Spleen (tissue), 11 donors: ENCODE results near the gene PTRH2. TPM values are rescaled to one million over a fixed set of nuclear protein-coding genes. Genes with fewer than 3 reads are reported as not detected.

ENCODE experiments used
- DNase-seq: peaks from one replicate; pipeline ENCODE4 v3.0.0-alpha.2; 2020
- H3K27ac ChIP-seq, 8 donors: fragments of 200-600 bp; sonication (generic) in 7 of 8; 1 replicate in 4 of 8; 2 replicates in 4 of 8; pipeline versions ENCODE4 v1.5.0 to v1.8.0; 2016 to 2021; ENCODE audit warnings: inconsistent platforms in 4 of 8, mild to moderate bottlenecking in 4 of 8, moderate library complexity in 1 of 8
- H3K27me3 ChIP-seq, 7 donors: fragments of 200-600 bp; sonication (generic) in 6 of 7; replicated peaks in 1 of 7; 1 replicate in 4 of 7; 2 replicates in 3 of 7; pipeline versions ENCODE4 v1.5.0 to v1.8.0; 2016 to 2021; ENCODE audit warnings: inconsistent platforms in 3 of 7, mild to moderate bottlenecking in 1 of 7
- H3K36me3 ChIP-seq, 6 donors: fragments of 200-600 bp; sonication (generic) in 5 of 6; 1 replicate in 4 of 6; 2 replicates in 2 of 6; pipeline versions ENCODE4 v1.5.0 to v1.8.0; 2016 to 2021; ENCODE audit warnings: inconsistent platforms in 2 of 6
- H3K4me1 ChIP-seq, 6 donors: fragments of 200-600 bp; sonication (generic) in 5 of 6; 1 replicate in 3 of 6; 2 replicates in 3 of 6; pipeline versions ENCODE4 v1.5.0 to v1.8.0; 2016 to 2021; ENCODE audit warnings: inconsistent platforms in 3 of 6
- H3K4me3 ChIP-seq, 8 donors: fragments of 200-600 bp; sonication (generic) in 7 of 8; 1 replicate in 4 of 8; 2 replicates in 4 of 8; pipeline versions ENCODE4 v1.5.0 to v1.8.0; 2016 to 2021; ENCODE audit warnings: inconsistent platforms in 4 of 8, mild to moderate bottlenecking in 4 of 8, moderate library complexity in 2 of 8
- H3K9me3 ChIP-seq, 8 donors: fragments of 200-600 bp; sonication (generic) in 7 of 8; 1 replicate in 4 of 8; 2 replicates in 4 of 8; pipeline versions ENCODE4 v1.5.0 to v1.8.0; 2016 to 2021; ENCODE audit warnings: inconsistent platforms in 4 of 8
- CTCF ChIP-seq, 11 experiments: fragments of 200-600 bp in 7 of 11; fragments of 450-650 bp in 4 of 11; sonication (generic) in 4 of 11; IDR thresholded peaks in 8 of 11; conservative IDR thresholded peaks in 3 of 11; 1 replicate in 7 of 11; 2 replicates in 4 of 11; pipeline versions ENCODE4 v1.4.0 to v1.8.0; 2016 to 2021; ENCODE audit warnings: antibody characterized with exemption in 11 of 11, inconsistent platforms in 4 of 11, mild to moderate bottlenecking in 1 of 11
- POLR2A ChIP-seq, 3 donors: fragments of 450-650 bp; IDR thresholded peaks; one replicate each; pipeline ENCODE4 v1.5.1; 2017; ENCODE audit warnings: antibody characterized with exemption in 3 of 3, mild to moderate bottlenecking in 1 of 3
- POLR2AphosphoS5 ChIP-seq, 3 donors: sonication (generic); formaldehyde crosslinking; IDR thresholded peaks; one replicate each; pipeline ENCODE4 v1.5.1; 2017; ENCODE audit warnings: antibody characterized with exemption in 3 of 3
- WGBS, 5 donors: extraction: QIAGEN DNeasy Blood & Tissue Kit in 3 of 5; methylation state at CpG; one replicate each; pipeline versions ENCODE4 v1.1.5 to v1.1.7; 2013 to 2018; 5-methylcytosine and 5-hydroxymethylcytosine counted together
- intact Hi-C: fragments of 100-400 bp; cut with DNase I; formaldehyde crosslinking; loops from one replicate; pipeline ENCODE4 v1.15.0; 2023; ENCODE audit warnings: low total_unique reads
- polyA plus RNA-seq, 3 donors: library from polyadenylated mRNA; stranded (reverse); fragments of 200-250 nt; gene quantifications; one replicate each; pipeline ENCODE4 v1.2.1, GENCODE V29; 2013
- total RNA-seq, 7 donors: library from RNA; depleted of rRNA in 3 of 7; stranded (reverse); fragments of >200 nt in 3 of 7; fragmentation: NEBNext Ultra II Directional in 4 of 7; extraction: Animal tissue kit (Norgen Biotek cat#: 25700) in 4 of 7; gene quantifications; one replicate each; pipeline versions ENCODE4 v1.1.0 to v1.2.1, GENCODE V29; 2016 to 2021
- donor health status: healthy with polysubstance abuse.
- donor health status: DM: no; HTN: no; CAD: no; lungs with moderate emphysema.
- donor health status: DM: no; HTN: no; CAD: no.
- donor health status: Bipolar disorder and iron deficiency.
- donor health status: healthy.
- donor health status: DM: no; HTN: no; CAD: no.
- donor health status: DM: yes; HTN: yes; CAD: no.

PTRH2 gene
- total and polyA plus RNA-seq, 10 donors: 14.4 to 30.9 (median 21.8) TPM

GRCh38 chr17:59651346-59651745 lies 55.9 kb downstream of the PTRH2 start:
- intact Hi-C loops: no loop called here
- peaks cover 0 to 100% (median 81%) of the 10 kb centered on the region in 6 donors for H3K36me3 ChIP-seq
- H3K27ac ChIP-seq: no peak overlapping the region
- peaks cover 0 to 45% (median 8%) of the 10 kb centered on the region in 6 donors for H3K4me1 ChIP-seq
- H3K9me3 ChIP-seq: peaks cover 0 to 3% (median 0%) of the 10 kb centered on the region in 8 donors
- no peak for DNase-seq
- no peak for TF ChIP-seq POLR2AphosphoS5 (IDR thresholded peaks at IDR 0.05)
- no peak for TF ChIP-seq POLR2A (IDR thresholded peaks at IDR 0.05)
- no peak for TF ChIP-seq CTCF (IDR thresholded peaks at IDR 0.05 in 8 of 11, conservative IDR thresholded peaks at IDR 0.05 in 3 of 11)
- no peak overlapping the region for H3K4me3 ChIP-seq
- H3K27me3 ChIP-seq: no peaks in the 10 kb centered on the region

- peaks cover 0 to 100% (median 80%) of the 10 kb centered on the region in 6 donors for H3K36me3 ChIP-seq
- TF ChIP-seq POLR2AphosphoS5 (IDR thresholded peaks at IDR 0.05): no peak
- TF ChIP-seq CTCF (IDR thresholded peaks at IDR 0.05 in 8 of 11, conservative IDR thresholded peaks at IDR 0.05 in 3 of 11): no peak
- 92 to 100% (median 93%) methylated on average over 1 of the region's 1 CpG for WGBS, 5 donors
Observed at GRCh38 chr17:59650642-59651041, 56.6 kb downstream of the PTRH2 start.

GRCh38 chr17:59649886-59650285 lies 57.3 kb downstream of the PTRH2 start:
- peaks cover 0 to 60% (median 17%) of the 10 kb centered on the region in 6 donors for H3K4me1 ChIP-seq
- no peaks in the 10 kb centered on the region for H3K27me3 ChIP-seq
- intact Hi-C loops: no loop called here
- H3K9me3 ChIP-seq: peaks cover 0 to 3% (median 0%) of the 10 kb centered on the region in 8 donors
- H3K36me3 ChIP-seq: peaks cover 0 to 100% (median 75%) of the 10 kb centered on the region in 6 donors
- no peak overlapping the region for H3K27ac ChIP-seq
- H3K4me3 ChIP-seq: no peak overlapping the region
- TF ChIP-seq POLR2A (IDR thresholded peaks at IDR 0.05) (no peak), POLR2AphosphoS5 (IDR thresholded peaks at IDR 0.05) (no peak), CTCF (IDR thresholded peaks at IDR 0.05 in 8 of 11, conservative IDR thresholded peaks at IDR 0.05 in 3 of 11) (no peak)
- no peak for DNase-seq

More at GRCh38 chr17:59650642-59651041, 56.6 kb downstream of the PTRH2 start:
- no peak overlapping the region for H3K27ac ChIP-seq
- peaks cover 0 to 52% (median 13%) of the 10 kb centered on the region in 6 donors for H3K4me1 ChIP-seq
- no peak overlapping the region for H3K4me3 ChIP-seq
- intact Hi-C loops: no loop called here
- no peaks in the 10 kb centered on the region for H3K27me3 ChIP-seq
- DNase-seq: no peak
- H3K9me3 ChIP-seq: peaks cover 0 to 3% (median 0%) of the 10 kb centered on the region in 8 donors

Other genes starting within 250 kb of the PTRH2 start
- gene DHX40, start 141.8 kb downstream of the PTRH2 start, total RNA-seq: 10 to 100 TPM; 22.0 to 33.5 (median 28.1) TPM
- 10 to 100 TPM in 1 of 3 donors, 1 to 10 TPM in 2; 9.3 to 10.8 (median 9.4) TPM for gene DHX40, start 141.8 kb downstream of the PTRH2 start, polyA plus RNA-seq
- 100 to 1,000 TPM; 189 to 289 (median 256) TPM for gene CLTC, start 87.5 kb downstream of the PTRH2 start, total RNA-seq
- 10 to 100 TPM; 47.8 to 73.9 (median 70.1) TPM for gene CLTC, start 87.5 kb downstream of the PTRH2 start, polyA plus RNA-seq
- gene VMP1, start 224 bp upstream of the PTRH2 start, total RNA-seq: 100 to 1,000 TPM; 202 to 649 (median 372) TPM
- gene VMP1, start 224 bp upstream of the PTRH2 start, polyA plus RNA-seq: 10 to 100 TPM; 53.2 to 81.2 (median 65.8) TPM
- gene TUBD1, start 185.5 kb upstream of the PTRH2 start, total RNA-seq: 10 to 100 TPM in 6 of 7 donors, 1 to 10 TPM in 1; 9.9 to 25.4 (median 11.3) TPM
- gene TUBD1, start 185.5 kb upstream of the PTRH2 start, polyA plus RNA-seq: 1 to 10 TPM; 6.0 to 8.8 (median 7.7) TPM
- 10 to 100 TPM; 38.9 to 51.5 (median 49.5) TPM for gene RPS6KB1, start 185.7 kb upstream of the PTRH2 start, total RNA-seq
- 10 to 100 TPM in 1 of 3 donors, 1 to 10 TPM in 2; 8.2 to 13.2 (median 9.8) TPM for gene RPS6KB1, start 185.7 kb upstream of the PTRH2 start, polyA plus RNA-seq